BE2C (cell line): ENCODE results near the gene OPCML.

Source experiments
- DNase-seq: peaks from one replicate; pipeline ENCODE4 v3.0.0-alpha.2; 2020
- H3K27me3 ChIP-seq: fragments of 250-450 bp; sonication (Bioruptor Pico); 2 replicates; pipeline ENCODE4 v1.5.1; 2020; ENCODE audit warnings: mild to moderate bottlenecking
- H3K36me3 ChIP-seq: fragments of 250-450 bp; sonication (Bioruptor Pico); 2 replicates; pipeline ENCODE4 v1.5.1; 2020; ENCODE audit warnings: mild to moderate bottlenecking
- H3K4me1 ChIP-seq: fragments of 250-450 bp; sonication (Bioruptor Pico); 2 replicates; pipeline ENCODE4 v1.5.1; 2020
- H3K4me3 ChIP-seq: 2 replicates; pipeline ENCODE4 v1.5.1; 2011; ENCODE audit warnings: low read depth, low read length
- H3K9me3 ChIP-seq: fragments of 250-450 bp; sonication (Bioruptor Pico); 2 replicates; pipeline ENCODE4 v1.5.1; 2020
- TF ChIP-seq, protein P1 (sequence below): IDR thresholded peaks from 2 replicates; pipeline ENCODE4 v1.5.1; 2012; ENCODE audit warnings: mild to moderate bottlenecking, low read depth, low read length

The OPCML gene

DNA sequence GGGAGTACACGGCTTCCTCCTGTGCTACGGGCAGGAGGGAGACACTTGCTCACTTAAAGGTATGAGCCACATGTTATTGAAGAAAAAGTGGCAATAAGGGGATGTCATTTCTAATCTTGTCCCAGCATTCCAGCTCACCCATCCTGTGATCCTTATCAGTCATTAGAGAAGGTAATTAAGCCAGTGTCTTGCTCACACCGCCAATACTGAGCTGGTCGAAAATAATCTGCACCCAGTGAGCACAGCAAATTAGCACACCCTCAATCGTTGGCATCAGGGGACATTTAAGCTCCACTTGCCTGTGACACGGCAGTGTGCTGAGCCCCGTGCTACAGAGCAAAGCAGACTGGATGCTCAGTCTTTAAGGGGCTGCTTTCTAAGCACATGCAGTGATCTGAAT lies 510.7 kb downstream of the OPCML start:
- Histone ChIP-seq H3K4me1 (no peaks in the 10 kb centered on the region), H3K9me3 (peaks cover 4% of the 10 kb centered on the region; the same call in 1 of the 2 replicates), H3K27me3 (no peaks in the 10 kb centered on the region), H3K4me3 (no peak overlapping the region), H3K36me3 (no peaks in the 10 kb centered on the region)
- no peak for DNase-seq
- TF ChIP-seq, protein P1, sequence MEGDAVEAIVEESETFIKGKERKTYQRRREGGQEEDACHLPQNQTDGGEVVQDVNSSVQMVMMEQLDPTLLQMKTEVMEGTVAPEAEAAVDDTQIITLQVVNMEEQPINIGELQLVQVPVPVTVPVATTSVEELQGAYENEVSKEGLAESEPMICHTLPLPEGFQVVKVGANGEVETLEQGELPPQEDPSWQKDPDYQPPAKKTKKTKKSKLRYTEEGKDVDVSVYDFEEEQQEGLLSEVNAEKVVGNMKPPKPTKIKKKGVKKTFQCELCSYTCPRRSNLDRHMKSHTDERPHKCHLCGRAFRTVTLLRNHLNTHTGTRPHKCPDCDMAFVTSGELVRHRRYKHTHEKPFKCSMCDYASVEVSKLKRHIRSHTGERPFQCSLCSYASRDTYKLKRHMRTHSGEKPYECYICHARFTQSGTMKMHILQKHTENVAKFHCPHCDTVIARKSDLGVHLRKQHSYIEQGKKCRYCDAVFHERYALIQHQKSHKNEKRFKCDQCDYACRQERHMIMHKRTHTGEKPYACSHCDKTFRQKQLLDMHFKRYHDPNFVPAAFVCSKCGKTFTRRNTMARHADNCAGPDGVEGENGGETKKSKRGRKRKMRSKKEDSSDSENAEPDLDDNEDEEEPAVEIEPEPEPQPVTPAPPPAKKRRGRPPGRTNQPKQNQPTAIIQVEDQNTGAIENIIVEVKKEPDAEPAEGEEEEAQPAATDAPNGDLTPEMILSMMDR, result no peak

DNA sequence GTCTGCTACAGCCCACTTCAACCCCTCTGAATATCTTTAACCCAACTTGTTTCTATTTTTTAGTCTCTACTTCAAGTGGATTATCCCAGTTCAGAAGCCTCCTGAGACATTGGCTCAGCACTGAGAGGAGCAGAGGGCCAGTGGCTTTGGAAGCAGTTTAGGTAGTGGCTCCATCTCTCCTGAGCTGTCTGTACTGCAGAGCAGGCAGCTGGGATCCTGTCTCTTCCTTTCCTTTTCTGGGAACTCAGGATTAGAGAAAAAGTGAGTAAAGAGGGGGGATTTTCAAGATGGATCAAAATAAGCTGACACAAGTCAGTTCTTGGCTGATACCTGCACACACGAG lies 512.0 kb downstream of the OPCML start:
- Histone ChIP-seq H3K4me3 (no peak overlapping the region), H3K4me1 (no peaks in the 10 kb centered on the region), H3K9me3 (peaks cover 4% of the 10 kb centered on the region; the same call in 1 of the 2 replicates), H3K36me3 (no peaks in the 10 kb centered on the region), H3K27me3 (no peaks in the 10 kb centered on the region)
- TF ChIP-seq, protein P1, result no peak
- no peak for DNase-seq

DNA sequence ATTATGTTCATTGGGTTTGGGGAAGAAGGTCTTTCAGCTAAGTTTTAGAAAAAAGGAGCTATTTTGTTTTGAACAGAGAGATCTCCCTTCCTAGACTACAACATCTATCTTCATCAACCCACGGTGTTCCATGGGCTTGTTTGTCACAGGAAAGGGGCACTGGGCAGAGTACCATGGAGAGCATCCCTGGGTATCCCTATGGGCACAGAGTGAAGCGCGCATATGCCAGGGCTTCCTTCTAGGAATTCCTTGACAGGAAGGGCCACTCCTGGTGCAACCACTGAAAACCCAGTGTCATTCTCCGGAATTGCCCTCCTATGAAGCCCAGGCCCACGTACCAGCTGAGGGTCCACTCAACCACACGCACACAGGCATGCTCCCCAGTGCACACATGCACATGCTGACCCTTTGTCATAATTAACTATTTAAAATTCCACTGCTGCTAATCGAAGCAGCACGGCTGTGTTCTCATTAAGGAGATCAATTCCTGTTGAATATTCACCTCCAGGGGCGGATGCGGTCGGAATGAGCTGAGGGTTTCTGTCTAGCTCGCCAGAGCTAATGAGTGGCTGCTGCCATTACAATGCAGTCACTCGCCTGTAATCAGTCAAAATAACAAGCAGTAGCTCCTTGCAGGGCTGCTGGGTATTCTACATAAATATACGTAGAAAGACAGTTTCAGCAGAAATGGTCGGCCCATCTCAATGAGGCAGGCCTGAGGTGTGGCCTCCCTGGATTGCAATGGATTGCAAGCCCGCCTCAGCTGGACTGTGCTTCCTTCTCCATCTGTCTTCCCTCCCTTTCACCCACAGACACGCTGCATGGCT lies 512.5 kb downstream of the OPCML start:
- TF ChIP-seq, protein P1, result no peak
- Histone ChIP-seq H3K36me3 (no peaks in the 10 kb centered on the region), H3K27me3 (no peaks in the 10 kb centered on the region), H3K4me1 (no peaks in the 10 kb centered on the region), H3K4me3 (no peak overlapping the region), H3K9me3 (peaks cover 4% of the 10 kb centered on the region; the same call in 1 of the 2 replicates)
- DNase-seq, result no peak

DNA sequence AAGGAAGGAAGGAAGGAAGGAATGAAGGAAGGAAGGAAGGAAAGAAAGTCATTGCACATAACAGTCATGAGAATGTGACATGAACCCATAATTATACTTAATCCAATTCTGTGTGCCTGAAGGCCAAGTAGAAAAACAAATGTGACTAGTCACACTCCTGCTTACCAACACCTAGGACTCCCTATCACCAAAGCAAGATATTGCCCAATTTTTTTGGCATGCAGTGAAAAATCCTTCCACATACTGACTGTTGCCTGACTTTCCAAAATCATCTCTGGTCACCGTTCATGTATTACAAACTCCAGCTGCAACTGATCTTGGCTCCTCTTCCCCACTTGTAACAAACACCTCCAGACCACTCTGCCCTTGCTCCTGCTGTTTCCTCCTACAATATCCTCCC lies 516.8 kb downstream of the OPCML start:
- H3K4me3 ChIP-seq, result no peak overlapping the region
- no peaks in the 10 kb centered on the region for H3K27me3 ChIP-seq
- no peaks in the 10 kb centered on the region for H3K36me3 ChIP-seq
- TF ChIP-seq, protein P1, result no peak
- H3K4me1 ChIP-seq, result no peaks in the 10 kb centered on the region
- H3K9me3 ChIP-seq, result no peaks in the 10 kb centered on the region
- no peak for DNase-seq

DNA sequence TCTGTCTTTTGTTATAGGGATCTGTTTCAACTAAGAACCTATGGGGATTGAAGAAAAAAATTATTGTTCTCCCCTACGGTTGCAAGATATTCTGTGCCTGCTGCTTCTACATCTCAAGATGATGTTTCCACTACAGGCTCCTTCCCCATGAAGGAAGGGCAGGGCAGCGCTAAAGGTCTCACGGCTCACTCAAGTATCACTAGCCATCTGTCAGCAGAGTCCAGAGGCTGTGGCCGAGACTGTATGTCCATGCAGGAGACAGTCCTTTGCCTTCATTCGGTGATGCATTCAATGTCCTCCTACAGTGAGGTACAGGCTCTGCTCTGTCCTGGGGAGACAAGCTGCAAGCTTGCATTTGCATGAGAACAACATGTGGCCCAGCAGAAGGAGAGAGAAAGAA lies 518.0 kb downstream of the OPCML start:
- no peak for DNase-seq
- H3K36me3 ChIP-seq, result no peaks in the 10 kb centered on the region
- H3K4me3 ChIP-seq, result no peak overlapping the region
- H3K4me1 ChIP-seq, result no peaks in the 10 kb centered on the region
- H3K9me3 ChIP-seq, result no peaks in the 10 kb centered on the region
- TF ChIP-seq, protein P1, result no peak
- no peaks in the 10 kb centered on the region for H3K27me3 ChIP-seq

DNA sequence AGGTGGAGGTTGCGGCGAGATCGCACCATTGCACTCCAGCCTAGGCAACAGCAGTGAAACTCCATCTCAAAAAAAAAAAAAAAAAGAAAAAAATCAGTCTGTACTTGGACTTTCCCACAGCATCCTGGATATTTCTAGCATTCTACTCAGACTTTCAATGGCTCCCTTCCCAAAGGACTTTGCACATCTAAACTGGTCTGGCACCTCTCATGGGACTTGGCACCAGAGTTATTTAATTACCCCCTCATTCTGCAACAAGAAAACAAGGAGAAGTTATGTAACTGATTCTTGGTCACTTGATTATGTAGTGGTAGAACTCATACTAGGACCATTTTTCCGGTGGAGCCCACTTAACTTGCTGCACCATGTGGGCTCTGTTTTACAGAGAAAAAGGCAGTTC lies 519.5 kb downstream of the OPCML start:
- no peaks in the 10 kb centered on the region for H3K36me3 ChIP-seq
- DNase-seq, result no peak
- no peak overlapping the region for H3K4me3 ChIP-seq
- TF ChIP-seq, protein P1, result no peak
- no peaks in the 10 kb centered on the region for H3K9me3 ChIP-seq
- H3K27me3 ChIP-seq, result no peaks in the 10 kb centered on the region
- no peaks in the 10 kb centered on the region for H3K4me1 ChIP-seq
